ENCODE data around the gene DMKN. TPM values are rescaled to one million over a fixed set of nuclear protein-coding genes. Genes with fewer than 3 reads are reported as not detected.

The DMKN gene
- total RNA-seq, 2 experiments from 2014 or later, result 2.1 to 2.4 TPM

- H3K27ac Mint-ChIP-seq, result peak overlapping the region; percentile 91
- peaks cover 35% of the 10 kb centered on the region for H3K4me1 Mint-ChIP-seq (ENCODE audit: low read depth)
- H3K27me3 Mint-ChIP-seq, result no peaks in the 10 kb centered on the region
- POLR2A ChIA-PET, result no interaction called here
- peak; percentile 81 for DNase-seq
- peaks cover 27% of the 10 kb centered on the region for H3K36me3 Mint-ChIP-seq
- CTCF ChIA-PET, result interaction anchor here (3.8 kb wide), 1 partner anchor 45 kb away, joined by 34 read pairs; no protein-coding TSS in a partner anchor
- intact Hi-C loops (cut with micrococcal nuclease), result loop anchor here (1.0 to 5.0 kb wide), 8 partner anchors 34 to 201 kb away; partner anchors contain the start of genes DMKN, FFAR1, HAUS5 and LIN37
- no peaks in the 10 kb centered on the region for H3K9me3 Mint-ChIP-seq
- peak overlapping the region; percentile 93 for H3K4me3 Mint-ChIP-seq
Measured at GRCh38 chr19:35545855-35546381, 32.5 kb upstream of the DMKN start.

- Mint-ChIP-seq H3K27me3 (no peaks in the 10 kb centered on the region), H3K4me3 (peak within 1 kb of the TSS; percentile 93), H3K27ac (peak within 1 kb of the TSS; percentile 91), H3K4me1 (ENCODE audit: low read depth) (peaks cover 35% of the 10 kb centered on the region), H3K36me3 (peaks cover 25% of the 10 kb centered on the region), H3K9me3 (no peaks in the 10 kb centered on the region)
- DNase-seq, result peak; percentile 90
- ChIA-PET CTCF (interaction anchor here (0.7 to 1.0 kb wide), 2 partner anchors 11 to 35 kb away, joined by 3 read pairs; no protein-coding TSS in a partner anchor), POLR2A (no interaction called here)
- intact Hi-C loops (cut with micrococcal nuclease), result loop anchor here (5.0 kb wide), 4 partner anchors 33 to 202 kb away; partner anchors contain the start of genes DMKN, FFAR1, HAUS5 and LIN37
Measured at GRCh38 chr19:35545001-35545854, 31.8 kb upstream of the DMKN start, which contains the start of gene TMEM147. Gene TMEM147, plus strand, starts transcription at chr19:35545626. Its CDS starts 114 bp downstream, at chr19:35545740.

DNA sequence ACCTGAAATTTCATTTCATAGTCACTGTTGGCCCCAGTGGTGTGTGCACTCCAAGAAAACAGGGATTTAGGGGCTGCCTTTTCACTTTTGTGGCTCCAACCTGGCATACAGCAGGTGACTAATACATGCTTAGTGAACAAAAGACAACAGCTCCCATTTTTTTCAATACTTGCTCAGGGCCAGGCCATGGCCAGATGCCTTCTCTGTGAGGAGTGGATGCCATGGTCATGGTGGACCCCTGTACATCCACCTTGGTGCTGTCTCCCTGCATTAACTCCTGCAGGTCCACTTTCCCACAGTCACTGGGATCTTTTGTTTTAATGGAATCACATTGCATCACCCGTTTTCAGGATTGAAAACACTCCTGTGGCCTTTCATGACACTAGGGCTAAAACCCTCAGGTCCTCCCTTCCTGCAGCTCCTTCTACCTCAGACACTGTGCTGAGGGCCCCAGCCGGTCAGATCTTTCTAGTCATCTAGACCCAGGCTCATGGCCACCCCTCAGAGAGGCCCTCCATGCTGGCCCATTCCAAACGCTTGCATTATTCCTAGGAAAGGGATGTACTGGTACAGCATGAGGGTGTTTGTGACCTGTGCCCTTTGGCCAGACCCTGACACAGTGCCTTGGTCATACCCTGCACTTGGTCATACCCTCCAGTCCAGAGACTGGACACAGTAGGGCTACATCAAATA lies 30.8 kb upstream of the DMKN start:
- H3K36me3 Mint-ChIP-seq, result peaks cover 23% of the 10 kb centered on the region
- peak overlapping the region; percentile 93 for H3K4me3 Mint-ChIP-seq
- ChIA-PET POLR2A (interaction anchor here (0.5 kb wide), 1 partner anchor 46 kb away, joined by 3 read pairs; no protein-coding TSS in a partner anchor), CTCF (interaction anchor here (0.6 to 1.0 kb wide), 3 partner anchors 12 to 34 kb away, joined by 3 read pairs; no protein-coding TSS in a partner anchor)
- intact Hi-C loops (cut with micrococcal nuclease), result no loop called here
- no peaks in the 10 kb centered on the region for H3K27me3 Mint-ChIP-seq
- no peak for DNase-seq
- H3K4me1 Mint-ChIP-seq (ENCODE audit: low read depth), result peaks cover 34% of the 10 kb centered on the region
- no peaks in the 10 kb centered on the region for H3K9me3 Mint-ChIP-seq
- peak overlapping the region; percentile 91 for H3K27ac Mint-ChIP-seq

DNA sequence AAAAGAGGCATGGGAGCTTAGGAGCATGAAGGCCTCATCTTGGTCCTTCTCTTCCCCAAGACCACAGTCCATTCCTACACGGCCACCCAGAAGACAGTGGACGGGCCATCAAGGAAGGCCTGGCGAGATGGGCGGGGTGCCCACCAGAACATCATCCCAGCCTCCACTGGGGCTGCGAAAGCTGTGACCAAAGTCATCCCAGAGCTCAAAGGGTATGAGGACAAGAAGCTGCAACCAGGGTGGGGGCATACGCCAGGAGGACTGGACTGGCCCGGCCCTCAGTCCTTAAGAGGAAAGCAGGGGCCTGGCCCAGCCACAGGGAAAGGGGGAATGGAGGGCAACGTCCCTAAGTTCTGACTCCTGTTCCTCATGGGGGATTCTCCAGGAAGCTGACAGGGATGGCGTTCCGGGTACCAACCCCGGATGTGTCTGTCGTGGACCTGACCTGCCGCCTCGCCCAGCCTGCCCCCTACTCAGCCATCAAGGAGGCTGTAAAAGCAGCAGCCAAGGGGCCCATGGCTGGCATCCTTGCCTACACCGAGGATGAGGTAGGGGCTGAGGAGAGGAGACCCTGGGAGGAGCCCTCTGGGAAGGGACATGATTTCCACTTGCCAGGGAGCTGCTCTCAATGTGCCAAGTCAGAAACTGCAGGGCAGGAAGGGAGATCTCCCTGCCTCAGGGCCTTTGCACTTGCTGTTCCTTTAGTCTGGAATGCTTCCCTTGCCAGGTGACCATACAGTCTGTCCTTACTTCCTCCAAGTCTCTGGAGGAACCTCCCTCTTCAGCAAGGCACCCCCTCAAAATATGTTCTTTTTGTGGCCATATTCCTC lies 30.0 kb upstream of the DMKN start:
- Mint-ChIP-seq H3K4me3 (no peak overlapping the region), H3K27me3 (no peaks in the 10 kb centered on the region), H3K36me3 (peaks cover 19% of the 10 kb centered on the region), H3K9me3 (no peaks in the 10 kb centered on the region), H3K4me1 (ENCODE audit: low read depth) (peaks cover 27% of the 10 kb centered on the region), H3K27ac (no peak overlapping the region)
- intact Hi-C loops (cut with micrococcal nuclease), result no loop called here
- ChIA-PET CTCF (interaction anchor here (0.6 to 1.0 kb wide), 2 partner anchors 25 to 33 kb away, joined by 3 read pairs; no protein-coding TSS in a partner anchor), POLR2A (interaction anchor here (0.5 kb wide), 1 partner anchor 47 kb away, joined by 3 read pairs; no protein-coding TSS in a partner anchor)
- no peak for DNase-seq

GRCh38 chr19:35542209-35542608 lies 28.8 kb upstream of the DMKN start:
- intact Hi-C loops (cut with micrococcal nuclease), result no loop called here
- POLR2A ChIA-PET, result no interaction called here
- Mint-ChIP-seq H3K36me3 (peaks cover 11% of the 10 kb centered on the region), H3K4me3 (no peak overlapping the region), H3K9me3 (no peaks in the 10 kb centered on the region), H3K27me3 (no peaks in the 10 kb centered on the region), H3K27ac (no peak overlapping the region), H3K4me1 (ENCODE audit: low read depth) (peaks cover 21% of the 10 kb centered on the region)
- no peak for DNase-seq
- CTCF ChIA-PET, result no interaction called here

DNA sequence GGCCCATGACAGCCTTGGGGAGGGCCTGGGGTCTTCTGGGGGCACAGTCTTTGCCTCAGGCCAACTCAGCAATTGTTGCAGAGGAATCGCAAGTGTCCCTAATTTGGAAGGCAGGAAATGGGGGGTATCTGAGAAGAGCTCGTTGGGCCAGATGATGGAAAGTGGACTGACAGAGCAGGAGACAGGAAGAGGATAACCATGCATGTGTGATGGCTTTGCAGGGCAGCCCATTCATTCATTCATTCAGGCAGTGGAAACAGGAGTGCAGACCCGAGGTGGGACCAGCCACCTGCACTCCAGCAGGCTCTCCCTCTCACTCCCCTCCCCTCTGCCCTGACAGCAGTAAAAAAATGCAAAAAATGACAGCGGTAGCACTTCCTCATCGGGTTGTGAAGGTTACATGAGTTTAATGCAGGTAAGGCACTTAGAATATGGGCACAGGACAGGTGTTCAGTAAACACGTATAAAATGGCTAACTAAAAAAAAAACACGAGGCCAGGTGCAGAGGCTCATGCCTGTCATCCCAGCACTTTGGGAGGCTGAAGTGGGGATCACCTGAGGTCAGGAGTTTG lies 27.0 kb upstream of the DMKN start:
- no peaks in the 10 kb centered on the region for H3K9me3 Mint-ChIP-seq
- no peak overlapping the region for H3K27ac Mint-ChIP-seq
- intact Hi-C loops (cut with micrococcal nuclease), result no loop called here
- H3K36me3 Mint-ChIP-seq, result peaks cover 4% of the 10 kb centered on the region
- no peak overlapping the region for H3K4me3 Mint-ChIP-seq
- ChIA-PET POLR2A (no interaction called here), CTCF (no interaction called here)
- DNase-seq, result no peak
- H3K4me1 Mint-ChIP-seq (ENCODE audit: low read depth), result peaks cover 9% of the 10 kb centered on the region
- peaks cover 1% of the 10 kb centered on the region for H3K27me3 Mint-ChIP-seq

DNA sequence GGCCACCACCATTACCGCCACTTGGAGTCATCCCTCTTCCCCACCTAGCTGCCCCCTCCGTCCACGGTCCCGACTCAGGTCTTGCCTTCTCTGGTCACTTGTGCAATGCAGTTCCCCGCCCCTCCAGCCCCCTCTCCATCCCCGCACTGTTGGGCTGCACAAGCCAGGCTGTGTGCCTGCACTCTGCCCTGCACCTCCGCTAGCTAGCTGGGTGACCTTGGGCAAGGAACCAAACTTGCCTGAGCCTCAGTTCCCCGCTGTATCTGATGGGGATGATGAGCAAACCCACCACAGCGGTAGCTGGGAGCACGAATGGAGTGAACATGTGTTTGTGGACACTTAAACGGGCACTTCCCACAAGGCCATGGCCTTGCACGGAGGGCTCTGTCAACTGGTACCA lies 26.4 kb upstream of the DMKN start:
- Mint-ChIP-seq H3K27ac (no peak overlapping the region), H3K4me1 (ENCODE audit: low read depth) (peaks cover 8% of the 10 kb centered on the region), H3K27me3 (peaks cover 4% of the 10 kb centered on the region), H3K9me3 (no peaks in the 10 kb centered on the region), H3K36me3 (peaks cover 4% of the 10 kb centered on the region), H3K4me3 (no peak overlapping the region)
- DNase-seq, result no peak
- CTCF ChIA-PET, result no interaction called here
- intact Hi-C loops (cut with micrococcal nuclease), result no loop called here
- POLR2A ChIA-PET, result no interaction called here

DNA sequence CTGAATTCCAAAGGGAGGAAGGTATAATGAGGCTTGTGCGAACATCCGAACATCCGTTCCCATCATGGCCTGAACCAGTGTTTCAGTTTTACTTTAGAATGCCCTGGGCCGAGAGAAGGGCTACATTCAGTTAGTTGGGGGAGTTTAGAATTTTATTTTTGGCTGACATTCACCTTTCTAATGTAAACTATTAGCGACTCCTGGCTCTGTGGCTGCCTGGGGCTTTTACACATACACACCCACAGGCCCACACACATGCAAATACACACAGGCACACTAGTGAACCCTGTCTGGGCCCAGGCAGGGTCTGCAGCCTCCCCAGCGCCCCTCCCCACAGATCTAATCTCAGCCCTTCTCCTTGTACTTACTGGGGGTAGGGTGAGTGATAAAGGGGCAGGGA lies 25.9 kb upstream of the DMKN start:
- H3K4me3 Mint-ChIP-seq, result no peak overlapping the region
- DNase-seq, result no peak
- peaks cover 4% of the 10 kb centered on the region for H3K36me3 Mint-ChIP-seq
- no peaks in the 10 kb centered on the region for H3K9me3 Mint-ChIP-seq
- ChIA-PET CTCF (no interaction called here), POLR2A (no interaction called here)
- no peak overlapping the region for H3K27ac Mint-ChIP-seq
- H3K4me1 Mint-ChIP-seq (ENCODE audit: low read depth), result peaks cover 3% of the 10 kb centered on the region
- peaks cover 5% of the 10 kb centered on the region for H3K27me3 Mint-ChIP-seq
- intact Hi-C loops (cut with micrococcal nuclease), result no loop called here

DNA sequence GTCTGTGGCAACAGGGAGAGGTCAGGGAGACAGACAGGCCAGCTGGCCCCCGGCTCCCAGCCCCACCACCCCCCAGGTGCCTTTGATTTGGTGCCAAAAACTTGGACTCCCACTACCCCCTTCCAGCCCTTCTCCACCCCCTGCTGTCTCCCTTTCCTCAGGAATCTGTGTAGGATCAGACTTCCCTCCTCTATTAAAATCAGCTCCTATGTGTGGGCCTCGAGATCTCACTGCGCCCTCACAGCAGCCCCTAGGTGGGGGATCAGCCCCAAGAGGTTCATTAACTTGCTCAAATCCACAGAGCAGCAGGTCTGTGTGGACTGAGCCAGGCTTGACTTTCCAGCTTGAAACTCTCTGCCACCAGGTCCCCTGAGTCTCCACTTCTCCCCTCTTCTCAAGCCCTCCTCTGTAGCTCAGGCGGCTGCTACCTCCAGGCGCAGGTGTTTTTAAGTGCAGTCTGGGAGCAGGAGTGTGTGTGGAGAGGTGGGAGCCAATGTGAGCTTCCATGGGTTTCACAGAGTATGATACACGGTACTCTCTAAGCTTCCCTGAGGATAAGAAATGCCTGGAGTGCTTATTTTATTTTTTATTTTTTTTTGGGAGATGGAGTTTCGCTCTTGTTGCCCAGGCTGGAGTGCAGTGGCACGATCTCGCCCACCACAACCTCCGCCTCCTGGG lies 21.5 kb upstream of the DMKN start:
- Mint-ChIP-seq H3K27me3 (peaks cover 28% of the 10 kb centered on the region), H3K4me3 (no peak overlapping the region), H3K27ac (no peak overlapping the region), H3K4me1 (ENCODE audit: low read depth) (peaks cover 13% of the 10 kb centered on the region), H3K36me3 (no peaks in the 10 kb centered on the region), H3K9me3 (no peaks in the 10 kb centered on the region)
- ChIA-PET POLR2A (interaction anchor here (0.7 kb wide), 1 partner anchor 389 kb away, joined by 3 read pairs; no protein-coding TSS in a partner anchor), CTCF (interaction anchor here (1.0 to 2.5 kb wide), 2 partner anchors 14 to 25 kb away, joined by 6 to 9 read pairs; no protein-coding TSS in a partner anchor)
- intact Hi-C loops (cut with micrococcal nuclease), result no loop called here
- no peak for DNase-seq

DNA sequence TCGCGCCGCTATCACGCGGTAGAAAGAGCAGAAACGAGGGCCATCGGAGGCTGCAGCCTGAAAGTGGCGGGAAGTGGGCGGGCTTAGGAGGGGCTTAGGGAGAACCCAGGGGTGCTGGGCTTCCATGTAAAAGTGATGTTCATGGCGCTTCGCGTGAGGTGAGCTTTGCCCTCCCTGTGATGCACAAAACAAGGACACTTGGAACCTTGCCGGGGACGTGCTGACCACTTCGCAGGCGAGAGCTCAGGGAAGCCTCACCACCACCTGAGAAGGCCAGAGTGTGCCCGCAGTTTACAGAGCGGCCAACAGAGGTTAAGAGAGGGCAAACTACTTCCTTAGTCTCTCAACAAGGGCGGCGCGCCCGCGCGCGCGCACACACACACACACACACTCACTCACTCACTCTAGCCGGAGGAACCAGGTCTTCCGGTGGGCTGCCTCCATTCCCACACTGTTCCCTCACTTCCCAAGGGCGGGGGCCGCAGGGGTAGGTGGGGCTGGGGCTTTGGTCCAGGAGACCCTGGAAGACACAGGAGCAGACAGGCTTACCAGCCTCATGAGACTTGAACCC lies 20.5 kb upstream of the DMKN start:
- peak; percentile 65 for DNase-seq
- peaks cover 35% of the 10 kb centered on the region for H3K27me3 Mint-ChIP-seq
- no peaks in the 10 kb centered on the region for H3K9me3 Mint-ChIP-seq
- peak overlapping the region; percentile 54 for H3K4me3 Mint-ChIP-seq
- H3K27ac Mint-ChIP-seq, result no peak overlapping the region
- intact Hi-C loops (cut with micrococcal nuclease), result no loop called here
- CTCF ChIA-PET, result interaction anchor here (2.5 kb wide), 1 partner anchor 24 kb away, joined by 9 read pairs; no protein-coding TSS in a partner anchor
- H3K4me1 Mint-ChIP-seq (ENCODE audit: low read depth), result peaks cover 13% of the 10 kb centered on the region
- H3K36me3 Mint-ChIP-seq, result no peaks in the 10 kb centered on the region
- POLR2A ChIA-PET, result no interaction called here
